HG02970 (cell line): ENCODE data around the gene CCDC8.
"Not testable (repeated sequence)": the region's sequence is repeated elsewhere in the genome, so short reads cannot be mapped to it uniquely, and the experiment has no call there.

Experiments
- ATAC-seq: cut with Tn5 transposase; IDR thresholded peaks from one replicate; pipeline ENCODE4 v1.9.1; 2021; ENCODE audit warnings: mild to moderate bottlenecking, moderate library complexity, moderate number of reproducible peaks; ENCODE audit not compliant: unreplicated experiment, low FRiP score

CCDC8 gene, protein sequence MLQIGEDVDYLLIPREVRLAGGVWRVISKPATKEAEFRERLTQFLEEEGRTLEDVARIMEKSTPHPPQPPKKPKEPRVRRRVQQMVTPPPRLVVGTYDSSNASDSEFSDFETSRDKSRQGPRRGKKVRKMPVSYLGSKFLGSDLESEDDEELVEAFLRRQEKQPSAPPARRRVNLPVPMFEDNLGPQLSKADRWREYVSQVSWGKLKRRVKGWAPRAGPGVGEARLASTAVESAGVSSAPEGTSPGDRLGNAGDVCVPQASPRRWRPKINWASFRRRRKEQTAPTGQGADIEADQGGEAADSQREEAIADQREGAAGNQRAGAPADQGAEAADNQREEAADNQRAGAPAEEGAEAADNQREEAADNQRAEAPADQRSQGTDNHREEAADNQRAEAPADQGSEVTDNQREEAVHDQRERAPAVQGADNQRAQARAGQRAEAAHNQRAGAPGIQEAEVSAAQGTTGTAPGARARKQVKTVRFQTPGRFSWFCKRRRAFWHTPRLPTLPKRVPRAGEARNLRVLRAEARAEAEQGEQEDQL

DNA sequence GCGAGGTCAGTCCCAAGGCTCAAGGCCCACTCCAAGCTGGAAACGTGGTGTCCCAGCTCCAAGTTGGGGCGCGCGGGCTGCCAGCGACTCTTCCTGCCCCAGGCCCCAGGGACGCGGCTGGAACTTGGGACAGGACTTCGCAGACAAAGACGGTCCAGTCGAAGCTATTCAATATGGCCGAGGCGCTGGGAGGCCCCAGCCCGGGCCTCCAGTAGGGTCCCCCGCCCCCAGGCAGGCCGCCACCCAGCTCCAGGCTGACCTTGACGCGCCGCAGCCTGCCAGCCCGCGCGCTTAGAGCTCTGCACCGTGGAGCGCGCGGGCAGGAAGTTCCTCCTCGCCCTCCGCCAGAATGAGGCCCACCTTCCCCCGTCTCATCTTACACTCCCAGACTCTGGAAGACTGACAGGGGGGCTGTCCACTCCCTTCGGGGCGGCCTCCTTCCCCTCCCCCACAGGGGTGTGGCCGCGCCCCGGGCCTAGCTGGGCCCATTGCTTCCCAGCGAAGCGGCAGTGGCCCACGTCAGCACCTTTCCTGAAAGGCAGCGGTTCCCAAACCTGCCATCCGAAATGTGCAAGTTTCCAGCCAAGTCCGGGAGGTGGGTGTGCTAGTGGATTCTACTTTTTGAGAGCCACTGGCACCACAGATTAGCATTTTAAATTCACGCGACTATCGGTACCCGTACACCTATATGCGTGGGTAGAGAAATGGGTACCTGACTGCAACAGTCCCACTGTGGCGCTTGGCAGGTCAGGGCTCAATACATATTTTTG is at the start of gene CCDC8:
Gene CCDC8 (minus strand): TSS at position 303 of the 770 bp plus-strand sequence. CDS start 754 bp downstream, outside the sequence.
- no peak for ATAC-seq

DNA sequence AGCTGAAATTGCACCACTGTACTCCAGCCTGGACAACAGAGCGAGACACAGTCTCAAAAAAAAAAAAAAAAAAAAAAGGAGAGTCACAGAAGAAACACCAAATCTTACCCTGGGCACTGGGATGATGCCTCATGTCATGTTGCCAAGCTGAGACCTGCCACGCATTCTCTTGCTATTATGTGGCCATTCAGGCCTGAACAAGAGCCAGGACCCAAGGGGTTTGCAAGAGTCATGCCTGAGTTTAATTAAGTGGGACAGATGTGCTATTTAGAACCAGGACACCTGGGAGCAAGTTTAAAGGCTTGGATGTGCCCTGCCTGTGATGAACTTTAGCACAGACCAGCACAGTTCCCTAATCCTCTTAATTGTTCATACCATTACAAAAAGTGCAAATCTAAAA is 48.2 kb upstream of the CCDC8 start:
- ATAC-seq, result no peak

DNA sequence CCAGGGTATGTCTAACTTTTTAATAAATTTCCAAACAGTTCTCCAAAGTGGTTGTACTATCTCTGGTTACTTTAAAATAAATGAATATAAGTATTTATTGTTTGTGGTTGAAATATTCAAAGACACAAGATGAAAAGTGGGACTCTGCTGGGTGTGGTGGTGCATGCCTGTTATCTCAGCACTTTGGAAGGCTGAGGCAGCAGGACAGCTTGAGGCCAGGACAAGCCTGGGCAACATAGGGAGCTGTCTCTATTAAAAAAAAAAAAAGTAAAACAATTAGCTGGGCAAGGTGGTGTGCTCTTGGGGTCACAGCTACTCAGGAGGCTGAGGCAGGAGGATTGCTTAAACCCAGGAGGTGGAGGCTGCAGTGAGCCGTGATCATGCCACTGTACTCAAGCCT is 47.6 kb upstream of the CCDC8 start:
- no peak for ATAC-seq

DNA sequence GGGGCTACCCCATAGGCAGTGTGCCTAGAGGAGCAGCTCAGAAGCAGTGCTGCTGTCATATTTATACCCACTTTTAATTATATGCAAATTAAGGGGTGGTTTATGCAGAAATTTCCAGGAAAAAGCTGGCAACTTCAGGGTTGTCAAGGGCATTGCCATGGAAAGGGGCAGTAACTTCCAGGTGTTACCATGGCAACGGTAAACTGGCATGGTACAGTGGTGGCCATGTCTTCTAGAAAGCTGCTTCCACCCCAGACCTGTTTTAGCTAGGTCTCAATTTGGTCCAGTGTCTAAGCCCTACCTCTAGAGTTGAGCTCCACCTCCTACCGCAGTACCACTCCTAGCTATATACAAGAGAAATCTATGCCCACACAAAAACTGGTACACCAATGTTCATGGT is 46.7 kb upstream of the CCDC8 start:
- no peak for ATAC-seq

DNA sequence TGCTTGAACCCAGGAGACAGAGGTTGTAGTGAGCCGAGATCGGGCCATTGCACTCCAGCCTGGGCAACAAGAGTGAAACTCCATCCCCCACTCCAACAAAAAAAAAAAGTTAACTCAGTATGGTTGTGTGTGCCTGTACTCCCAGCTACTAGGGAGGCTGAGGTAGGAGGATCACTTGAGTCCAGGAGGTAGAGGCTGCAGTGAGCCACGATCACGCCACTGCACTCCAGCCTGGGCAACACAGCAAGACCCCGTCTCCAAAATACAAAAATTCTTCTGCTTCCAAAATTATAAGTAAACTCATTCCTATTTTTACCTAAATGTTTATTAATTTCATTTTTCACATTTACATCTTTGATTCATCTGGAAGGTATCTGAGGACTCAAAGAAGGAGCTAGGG is 43.6 kb upstream of the CCDC8 start:
- ATAC-seq, result no peak

DNA sequence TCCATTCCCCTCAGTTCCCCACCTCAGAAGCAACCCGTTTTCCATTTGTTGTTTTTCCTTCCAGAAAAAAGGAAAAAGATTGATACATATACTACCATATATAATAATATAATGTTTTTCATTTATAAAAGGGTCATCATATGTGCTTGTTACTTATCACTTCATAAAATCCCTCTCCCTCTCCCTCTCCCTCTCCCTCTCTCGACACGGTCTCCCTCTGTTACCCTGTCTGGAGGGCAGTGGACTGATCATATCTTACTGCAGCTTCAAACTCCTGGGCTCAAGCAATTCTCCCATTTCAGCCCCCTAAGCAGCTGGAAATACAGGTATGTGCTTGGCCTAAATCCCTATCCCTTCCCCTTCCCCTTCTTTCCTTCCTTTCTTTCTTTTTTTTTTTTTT is 40.9 kb upstream of the CCDC8 start:
- ATAC-seq, result no peak

DNA sequence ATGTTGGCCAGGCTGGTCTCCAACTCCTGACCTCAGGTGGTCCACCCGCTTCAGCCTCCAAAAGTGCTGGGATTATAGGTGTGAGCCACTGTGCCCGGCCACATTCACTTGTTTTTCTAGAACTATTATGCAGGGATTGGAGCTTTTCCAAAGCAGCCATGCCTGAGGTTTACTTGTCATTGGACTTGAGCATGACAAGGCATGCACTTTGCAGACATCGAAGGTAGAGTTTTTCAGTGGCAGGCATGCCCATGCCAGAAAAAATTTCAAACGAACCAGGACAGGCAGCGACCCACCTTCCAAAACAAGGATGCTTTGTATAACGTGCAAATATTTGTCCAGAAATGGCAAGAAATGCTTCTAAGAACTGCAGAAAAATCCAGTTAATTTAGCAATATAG is 40.3 kb upstream of the CCDC8 start:
- no peak for ATAC-seq

DNA sequence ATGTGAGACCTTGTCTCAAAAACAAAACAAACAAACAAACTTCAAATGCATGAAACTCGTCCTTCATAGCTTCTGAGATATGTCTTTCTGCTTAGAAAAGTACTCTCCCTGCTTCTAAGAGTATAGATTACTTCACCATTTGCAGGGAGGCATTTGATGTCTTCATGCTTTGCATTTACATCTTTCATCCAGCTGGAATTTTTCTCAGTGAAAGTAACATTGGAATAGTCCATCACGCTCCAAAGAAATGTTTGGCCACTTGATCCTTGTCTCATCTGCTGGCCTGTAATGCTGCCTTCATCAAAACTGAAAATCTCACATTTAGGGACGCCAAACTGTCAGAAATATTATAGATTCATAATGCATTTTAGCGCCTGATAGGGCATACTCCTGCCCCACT is 38.8 kb upstream of the CCDC8 start:
- no peak for ATAC-seq

DNA sequence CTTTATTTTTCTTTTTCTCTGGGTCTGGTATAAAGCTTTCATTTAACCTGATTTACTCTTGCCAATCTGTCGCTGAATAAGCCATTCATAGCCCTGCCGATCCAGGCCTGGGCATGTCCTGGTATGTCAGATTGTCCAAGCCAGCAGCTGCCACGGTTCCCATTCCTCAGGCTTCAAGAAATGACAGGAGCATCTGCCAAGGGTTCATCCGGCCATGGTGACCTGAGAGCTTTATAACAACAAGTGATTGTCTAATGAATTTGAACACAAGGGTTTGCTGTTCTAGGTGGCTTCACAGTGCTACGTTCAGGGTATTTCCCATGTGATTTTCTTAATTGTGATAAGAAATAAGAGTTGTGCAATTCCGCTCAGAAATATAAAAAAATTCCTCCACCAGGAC is 38.0 kb upstream of the CCDC8 start:
- no peak for ATAC-seq

DNA sequence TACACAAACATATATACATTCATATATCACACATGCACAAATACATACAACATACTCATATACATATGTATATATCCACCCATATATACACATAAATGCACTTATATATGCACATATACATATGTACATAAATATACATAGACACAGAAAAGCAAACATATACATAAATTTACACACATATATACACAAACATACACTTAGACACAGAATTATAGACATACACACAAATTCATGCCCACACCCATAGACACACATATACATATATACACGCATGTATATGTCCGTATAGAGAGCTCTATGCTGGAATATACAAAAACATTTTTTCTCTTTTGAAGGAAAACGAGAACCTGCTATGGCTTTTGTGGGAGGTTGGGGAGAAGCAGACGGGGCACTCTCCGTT is 37.4 kb upstream of the CCDC8 start:
- no peak for ATAC-seq

DNA sequence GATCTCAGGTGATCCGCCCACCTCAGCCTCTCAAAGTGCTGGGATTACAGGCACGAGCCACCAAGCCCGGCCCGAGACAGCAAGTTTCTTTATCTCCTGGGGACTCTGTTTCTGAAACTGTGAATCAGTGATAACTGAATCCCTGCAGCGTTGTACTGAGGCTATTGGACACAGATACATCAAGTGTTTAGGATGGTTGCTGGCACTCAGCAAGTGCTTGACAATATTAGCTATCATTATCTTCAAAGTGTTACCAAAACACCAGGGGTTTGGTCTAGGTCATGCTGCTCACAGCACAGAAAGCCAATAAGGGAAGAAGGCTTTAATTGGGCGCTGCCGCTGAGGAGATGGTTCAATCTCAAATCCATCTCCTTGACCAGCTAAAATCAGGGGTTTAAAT is 35.9 kb upstream of the CCDC8 start:
- no peak for ATAC-seq

DNA sequence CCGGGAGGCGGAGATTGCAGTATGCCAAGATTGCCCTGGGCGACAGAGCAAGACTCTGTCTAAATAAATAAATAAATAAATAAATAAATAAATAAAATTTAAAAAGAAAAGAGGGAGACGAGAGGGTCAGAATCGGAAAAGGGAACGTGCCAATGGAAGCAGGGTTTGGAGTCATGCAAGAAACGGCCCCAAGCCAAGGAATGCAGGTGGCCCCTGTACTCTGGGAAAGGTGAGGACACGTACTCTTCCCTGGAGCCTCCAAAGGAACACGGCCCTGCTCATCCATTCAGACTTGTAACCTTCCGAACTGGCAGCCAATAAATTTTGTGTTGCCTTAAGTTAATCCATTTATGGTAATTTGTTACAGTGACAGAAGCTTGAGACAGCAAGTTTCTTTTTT is 35.2 kb upstream of the CCDC8 start:
- no peak for ATAC-seq

DNA sequence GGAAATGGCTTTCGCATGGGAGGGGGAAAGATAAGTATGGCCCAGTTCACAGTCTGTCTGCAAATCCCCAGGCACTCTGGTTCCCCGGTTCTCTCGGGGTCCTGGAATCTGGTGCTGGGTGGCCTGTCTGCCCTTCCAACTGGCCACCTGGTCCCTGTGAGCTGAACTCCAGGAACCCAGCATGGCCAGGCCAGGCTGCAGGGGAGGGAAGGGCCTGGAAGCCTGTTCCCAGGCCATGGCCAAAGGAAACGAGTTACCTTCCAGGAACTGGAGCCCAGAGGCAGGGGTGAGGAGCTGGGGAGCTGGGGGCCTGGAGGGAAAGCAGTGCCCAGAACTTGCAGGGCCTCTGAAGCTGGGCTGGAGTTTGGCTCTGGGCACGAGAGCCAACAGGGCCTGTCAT is 34.5 kb upstream of the CCDC8 start:
- no peak for ATAC-seq

DNA sequence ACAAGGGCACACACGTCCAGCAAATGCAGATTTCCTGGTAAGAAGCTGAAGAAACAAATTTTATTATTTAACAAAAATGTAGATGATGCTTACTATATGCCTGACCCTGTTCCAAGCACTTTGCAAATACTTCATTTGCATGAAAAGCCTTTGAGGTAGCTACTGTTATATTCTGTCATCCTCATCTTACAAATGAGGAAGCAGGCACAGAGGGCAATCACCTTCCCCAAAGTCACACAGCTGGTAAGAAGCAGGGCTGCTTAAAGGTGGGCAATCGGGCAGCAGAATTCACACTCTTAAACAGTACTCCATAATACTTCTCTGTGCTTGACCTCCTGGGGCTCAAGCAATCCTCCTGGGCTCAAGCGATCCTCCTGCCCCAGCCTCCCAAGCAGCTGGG is 33.6 kb upstream of the CCDC8 start:
- no peak for ATAC-seq

DNA sequence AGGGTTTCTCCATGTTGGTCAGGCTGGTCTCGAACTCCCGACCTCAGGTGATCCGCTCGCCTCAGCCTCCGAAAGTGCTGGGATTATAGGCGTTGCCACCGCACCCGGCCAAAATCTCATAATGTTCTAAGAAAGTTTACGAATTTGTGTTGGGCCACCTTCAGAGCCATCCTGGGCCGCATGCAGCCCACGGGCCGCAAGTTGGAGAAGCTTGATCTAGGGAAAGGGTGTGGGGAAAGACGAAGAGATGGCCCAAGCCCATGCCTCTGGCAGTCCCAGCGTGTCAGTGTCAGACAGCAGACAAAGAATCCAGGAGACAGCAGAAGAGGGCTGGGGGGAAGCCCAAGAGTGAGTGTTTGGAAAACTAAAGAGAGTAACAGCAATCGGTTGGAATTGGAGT is 32.7 kb upstream of the CCDC8 start:
- no peak for ATAC-seq

DNA sequence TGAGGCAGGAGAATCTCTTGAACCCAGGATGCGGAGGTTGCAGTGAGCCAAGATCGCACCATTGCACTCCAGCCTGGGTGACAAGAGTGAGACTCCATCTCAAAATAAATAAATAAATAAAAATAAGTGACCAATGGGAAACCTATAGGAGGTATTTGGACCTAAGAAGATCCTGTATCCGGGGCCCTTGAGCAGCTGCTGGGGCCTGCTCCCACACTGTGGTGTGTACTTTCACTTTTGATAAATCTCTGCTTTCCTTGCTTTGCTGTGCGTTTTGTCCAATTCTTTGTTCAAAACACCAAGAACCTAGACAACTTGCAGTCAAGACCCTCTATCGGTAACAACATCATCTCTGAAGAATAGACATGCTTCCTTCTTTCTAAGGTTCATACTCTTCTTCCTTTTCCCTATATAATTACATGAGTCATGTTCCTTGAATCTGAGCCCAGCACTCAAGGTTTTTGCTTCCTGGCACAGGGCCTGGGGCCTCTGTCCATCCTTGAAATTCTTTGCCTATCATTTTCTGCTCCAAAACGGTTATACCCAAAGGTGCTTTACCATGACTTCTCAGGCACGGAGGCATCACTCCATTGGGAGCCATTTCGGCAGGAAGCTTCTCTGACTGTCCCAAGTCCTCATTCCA is 29.6 kb upstream of the CCDC8 start:
- no peak for ATAC-seq

DNA sequence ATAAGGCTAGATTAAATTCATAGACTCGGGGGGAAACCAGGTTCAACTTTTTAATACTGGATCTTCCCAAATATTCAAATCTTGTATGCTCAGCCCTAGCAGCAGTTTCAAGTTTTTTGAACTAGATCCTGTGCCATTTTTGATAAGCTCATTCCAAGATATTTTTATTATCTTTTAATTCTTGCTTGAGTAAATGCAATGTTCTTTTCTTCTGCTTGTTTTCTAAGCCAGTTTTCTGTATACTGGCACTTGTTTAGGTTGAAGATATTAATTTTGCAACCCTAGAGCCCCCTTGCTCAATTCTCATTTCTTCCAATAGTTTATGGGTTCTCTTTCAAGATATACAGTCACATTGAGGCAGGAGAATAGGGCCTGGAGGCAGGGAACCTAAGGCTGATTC is 28.5 kb upstream of the CCDC8 start:
- no peak for ATAC-seq

DNA sequence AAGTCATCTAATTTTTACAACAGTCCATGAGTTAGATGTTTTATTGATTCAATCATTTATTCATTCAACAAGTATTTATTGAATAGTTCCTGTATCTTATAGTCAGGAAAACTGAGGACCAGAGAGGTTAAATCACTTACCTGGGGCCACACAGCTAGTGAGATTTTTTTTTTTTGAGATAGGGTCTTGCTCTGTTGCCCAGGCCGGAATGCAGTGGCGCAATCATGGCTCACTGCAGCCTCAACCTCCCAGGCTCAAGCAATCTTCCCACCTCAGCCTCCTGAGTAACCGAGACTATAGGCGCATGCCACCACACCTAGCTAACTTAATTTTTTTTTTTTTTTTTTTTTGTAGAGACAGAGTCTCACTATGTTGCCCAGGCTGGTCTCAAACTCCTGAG is 22.3 kb upstream of the CCDC8 start:
- ATAC-seq, result not testable (repeated sequence)

DNA sequence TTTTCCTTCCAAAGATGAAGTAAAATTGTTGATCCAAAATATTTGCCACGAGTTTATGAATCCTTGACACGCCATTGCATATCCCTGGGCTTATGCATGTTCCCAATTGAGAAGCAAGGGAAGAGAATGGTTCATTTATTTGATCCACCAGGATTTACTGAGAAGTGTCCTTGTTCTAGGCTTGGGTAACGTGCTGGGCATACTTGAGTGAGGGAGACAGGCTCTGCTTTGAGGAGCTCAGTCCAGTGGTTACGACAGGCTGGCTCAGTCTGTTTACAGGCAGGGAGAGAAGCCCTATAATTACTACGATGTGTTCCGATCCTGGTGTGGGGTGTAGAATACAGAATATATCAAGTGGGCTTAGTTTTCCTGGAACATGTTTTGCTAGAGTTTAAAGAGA is 21.6 kb upstream of the CCDC8 start:
- ATAC-seq, result no peak

DNA sequence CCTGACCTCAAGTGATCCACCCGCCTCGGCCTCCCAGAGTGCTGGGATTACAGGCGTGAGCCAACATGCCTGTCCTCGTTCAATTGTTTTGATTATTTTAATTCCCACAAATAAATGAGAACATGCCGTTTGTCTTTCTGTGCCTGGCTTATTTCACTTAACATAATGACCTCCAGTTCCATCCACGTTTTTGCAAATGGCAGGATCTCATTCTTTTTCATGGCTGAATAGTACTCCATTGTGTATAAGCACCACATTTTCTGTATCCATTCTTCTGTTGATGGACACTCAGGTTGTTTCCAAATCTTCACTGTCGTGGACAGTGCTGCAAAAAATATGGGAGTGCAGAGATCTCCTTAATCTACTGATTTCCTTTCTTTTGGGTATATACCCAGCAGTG is 20.1 kb upstream of the CCDC8 start:
- not testable (repeated sequence) for ATAC-seq

DNA sequence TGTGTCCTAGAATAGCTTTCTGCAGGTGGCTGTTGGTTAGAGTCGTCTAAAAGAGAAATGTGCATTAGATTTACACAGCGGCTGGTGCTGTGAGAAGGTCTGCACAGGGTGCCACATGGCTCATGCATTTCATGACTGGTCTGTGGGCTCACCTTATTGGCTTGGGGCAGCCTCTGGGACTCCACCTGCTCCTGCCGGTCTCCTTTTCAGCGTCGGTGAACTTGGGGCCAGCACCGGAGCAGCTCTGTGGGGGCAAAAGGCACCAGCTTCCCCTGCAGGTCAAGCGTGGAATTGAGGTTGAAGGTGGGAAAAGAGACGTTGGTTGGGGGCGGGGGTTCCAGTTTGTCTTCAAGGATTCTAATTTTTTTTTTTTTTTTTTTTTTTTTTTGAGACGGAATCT is 18.5 kb upstream of the CCDC8 start:
- no peak for ATAC-seq
